NCI-H2227 treated with DMSO at 0.1 percent for 48 hours (cell line): ENCODE results near the gene FARS2.

ENCODE experiments used
- DNase-seq: peaks from one replicate; lab custom pipeline; 2025; lab: John Stamatoyannopoulos, UW

The FARS2 gene

DNA sequence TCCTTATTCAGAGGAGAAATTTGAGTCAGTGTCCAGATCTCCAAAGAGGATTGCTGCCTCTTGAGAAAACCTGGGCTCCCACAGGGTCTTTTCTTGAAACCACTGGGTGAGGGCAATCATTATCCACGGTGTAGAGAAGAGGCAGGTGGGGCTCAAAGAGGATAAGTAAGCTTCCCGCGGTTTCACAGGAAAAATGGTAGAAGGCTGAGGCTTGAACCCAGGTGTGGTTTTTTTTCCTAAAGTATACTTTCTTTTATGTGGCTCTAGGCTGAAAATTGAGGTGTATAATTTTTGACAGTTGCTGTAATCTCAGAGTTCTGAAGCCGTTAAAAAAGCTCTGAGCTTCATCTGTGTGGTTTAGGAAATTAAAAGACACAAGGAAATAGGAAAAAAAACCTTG, 164.5 kb downstream of the FARS2 start:
- DNase-seq, result no peak

DNA sequence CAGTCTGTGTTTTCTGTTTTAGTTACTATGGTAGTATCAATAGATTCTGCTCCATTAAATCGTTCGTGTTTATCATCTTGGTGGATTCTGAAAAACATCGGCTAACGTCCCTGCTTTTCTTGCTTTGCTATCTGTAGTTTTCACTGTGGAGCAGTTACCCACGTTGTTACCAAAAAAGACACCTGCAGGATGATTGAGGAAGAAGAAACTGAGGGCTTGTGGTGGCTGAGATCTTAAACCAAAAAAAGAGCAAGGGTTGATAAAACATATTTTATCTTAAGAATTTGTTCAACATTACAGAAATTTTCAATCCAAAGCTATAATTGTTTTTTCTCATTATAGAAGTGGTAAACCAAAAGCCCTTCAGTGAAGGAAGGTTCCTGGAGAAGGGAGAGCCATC, 166.3 kb downstream of the FARS2 start:
- no peak for DNase-seq

DNA sequence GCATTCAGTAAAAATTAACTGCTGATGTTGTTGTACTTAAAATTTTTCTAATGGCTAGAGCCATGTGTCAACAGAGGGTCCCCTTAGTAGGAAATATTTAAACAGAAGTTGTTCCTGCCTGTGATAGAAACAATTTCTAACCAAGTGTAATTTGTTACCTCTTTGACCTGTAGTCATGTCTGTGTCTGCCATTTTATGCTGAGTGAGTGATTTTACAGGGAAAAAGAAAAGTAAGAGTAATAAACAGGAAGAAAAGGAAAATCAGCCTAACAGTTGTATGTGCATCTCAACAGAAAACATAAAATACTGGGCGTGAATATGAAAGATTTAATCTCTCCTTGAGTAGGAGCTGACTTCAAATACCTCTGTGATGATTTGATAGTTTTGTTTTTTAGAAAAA, 172.0 kb downstream of the FARS2 start:
- DNase-seq, result no peak

DNA sequence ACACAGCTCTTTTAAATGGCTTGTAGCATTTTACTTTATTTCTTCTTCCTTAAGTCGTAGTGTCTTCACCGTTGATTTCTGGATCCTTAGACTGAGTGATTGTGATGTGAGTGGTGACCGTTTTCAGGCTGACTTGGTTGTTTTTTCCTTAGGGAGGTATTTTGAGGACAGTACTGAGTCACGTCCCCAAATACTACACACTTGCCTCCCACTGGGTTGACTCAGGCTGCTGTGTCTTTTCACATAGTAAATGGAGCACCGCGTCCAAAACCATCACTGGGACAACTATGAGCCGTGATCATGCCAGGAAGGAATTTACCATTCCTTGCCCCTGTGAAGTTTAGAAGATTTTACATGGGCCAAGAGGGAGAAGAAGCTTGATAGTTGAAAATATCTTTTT, 174.1 kb downstream of the FARS2 start:
- no peak for DNase-seq

DNA sequence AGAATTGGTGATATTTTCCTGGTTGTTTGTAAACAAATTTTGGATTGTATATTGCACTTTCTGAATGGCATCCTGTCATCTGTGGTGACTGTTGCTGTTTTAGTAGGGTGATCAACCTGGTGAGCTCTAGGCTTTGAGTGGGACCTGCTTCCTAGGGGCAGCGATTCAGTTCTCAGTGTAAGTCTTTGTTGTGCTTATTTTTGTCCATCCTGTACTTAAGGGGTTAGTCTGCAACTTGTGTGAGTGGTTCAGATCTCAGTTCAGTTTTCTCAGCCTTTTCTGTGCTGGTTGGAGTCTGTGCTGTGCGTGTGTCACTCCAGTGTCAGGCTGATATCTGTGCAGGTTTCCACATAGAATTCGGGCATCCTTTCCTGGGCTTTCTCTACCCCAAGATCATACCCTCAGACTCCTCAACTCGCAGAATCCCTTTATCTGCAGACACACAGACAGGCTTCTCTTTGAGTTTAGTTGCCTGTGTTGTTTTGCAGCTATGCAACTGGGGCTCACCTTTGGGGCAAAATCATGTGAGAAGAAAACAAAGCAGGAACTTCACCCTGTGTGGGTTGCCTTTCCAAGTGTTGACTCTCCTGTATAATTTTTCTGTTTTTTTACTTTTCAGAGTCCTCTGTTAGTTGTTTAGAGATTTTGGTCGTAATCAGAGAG, 177.7 kb downstream of the FARS2 start:
- no peak for DNase-seq

DNA sequence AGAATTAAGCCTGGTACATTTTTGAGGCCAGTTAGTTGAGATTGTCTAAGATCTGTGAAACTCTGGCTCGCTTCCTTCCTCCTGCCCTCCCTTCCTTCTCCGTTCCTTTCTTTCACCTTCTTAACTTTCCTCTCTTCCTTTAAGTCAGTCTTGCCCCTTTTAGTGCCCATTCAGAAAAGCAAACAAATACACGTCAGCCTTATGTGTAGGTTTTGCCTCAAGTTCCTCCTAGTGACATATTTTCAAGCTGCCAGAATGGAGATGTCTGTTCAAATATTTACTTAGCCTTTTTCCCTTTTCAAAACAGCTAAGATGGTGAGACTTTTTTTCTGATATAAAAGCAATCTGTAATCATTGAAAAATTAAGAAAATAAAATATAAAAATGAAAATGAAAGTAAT, 178.4 kb downstream of the FARS2 start:
- DNase-seq, result no peak

DNA sequence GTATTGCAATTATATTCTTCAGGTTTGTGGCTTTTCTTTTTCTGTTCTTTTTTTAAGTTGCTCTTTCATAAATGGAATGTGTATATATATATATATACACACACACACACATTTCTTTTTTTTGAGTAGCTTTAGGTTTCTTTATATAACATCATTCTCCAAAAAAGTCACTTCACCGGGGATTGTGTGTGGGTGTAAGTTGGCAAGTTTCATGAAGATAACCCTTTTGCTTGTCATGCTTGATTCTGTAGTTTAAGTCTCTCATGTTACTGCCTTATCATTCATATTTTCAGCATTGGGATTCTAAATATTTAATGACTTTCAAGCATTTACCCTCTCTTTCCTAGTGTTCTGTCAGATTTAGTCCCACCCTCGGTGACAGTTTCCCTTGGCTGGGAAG, 181.0 kb downstream of the FARS2 start:
- DNase-seq, result no peak

DNA sequence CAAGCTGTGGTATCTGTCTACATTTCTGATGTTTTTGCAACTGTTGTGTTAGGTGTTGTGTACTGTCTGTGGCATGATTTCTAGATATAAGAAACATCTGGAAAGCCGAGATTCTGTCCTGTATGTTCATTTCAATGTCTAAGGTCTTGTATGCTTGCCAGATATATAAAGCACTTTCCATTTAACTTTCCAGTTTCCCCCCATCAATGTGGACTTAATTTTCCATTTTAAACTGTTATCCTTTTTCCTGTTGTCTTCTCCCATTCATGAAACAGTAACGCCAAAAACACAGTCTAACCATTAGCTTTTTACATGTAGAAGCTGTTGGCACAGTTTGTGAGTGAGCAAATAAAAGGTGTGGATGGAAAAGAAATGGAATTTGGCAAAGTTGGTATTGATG, 181.6 kb downstream of the FARS2 start:
- no peak for DNase-seq

DNA sequence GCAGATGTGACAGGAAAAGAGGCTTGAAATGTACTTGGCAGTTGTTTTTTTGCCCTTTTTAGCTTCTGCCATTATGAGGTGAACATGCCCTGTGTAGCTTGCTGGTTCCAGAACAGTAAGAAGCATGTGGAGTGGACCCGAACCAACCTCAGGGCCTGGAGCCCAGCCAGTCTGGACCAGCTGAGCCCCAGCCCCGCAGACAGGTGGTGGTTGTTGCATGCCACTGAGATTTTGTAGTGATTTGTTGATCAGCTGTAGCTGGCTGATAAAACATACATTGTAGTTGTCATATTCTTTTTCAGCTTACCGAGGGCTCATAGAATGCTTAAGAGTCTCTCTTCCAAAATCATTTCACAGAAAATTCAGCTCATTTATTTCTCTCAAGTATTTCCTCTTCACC, 182.2 kb downstream of the FARS2 start:
- no peak for DNase-seq

DNA sequence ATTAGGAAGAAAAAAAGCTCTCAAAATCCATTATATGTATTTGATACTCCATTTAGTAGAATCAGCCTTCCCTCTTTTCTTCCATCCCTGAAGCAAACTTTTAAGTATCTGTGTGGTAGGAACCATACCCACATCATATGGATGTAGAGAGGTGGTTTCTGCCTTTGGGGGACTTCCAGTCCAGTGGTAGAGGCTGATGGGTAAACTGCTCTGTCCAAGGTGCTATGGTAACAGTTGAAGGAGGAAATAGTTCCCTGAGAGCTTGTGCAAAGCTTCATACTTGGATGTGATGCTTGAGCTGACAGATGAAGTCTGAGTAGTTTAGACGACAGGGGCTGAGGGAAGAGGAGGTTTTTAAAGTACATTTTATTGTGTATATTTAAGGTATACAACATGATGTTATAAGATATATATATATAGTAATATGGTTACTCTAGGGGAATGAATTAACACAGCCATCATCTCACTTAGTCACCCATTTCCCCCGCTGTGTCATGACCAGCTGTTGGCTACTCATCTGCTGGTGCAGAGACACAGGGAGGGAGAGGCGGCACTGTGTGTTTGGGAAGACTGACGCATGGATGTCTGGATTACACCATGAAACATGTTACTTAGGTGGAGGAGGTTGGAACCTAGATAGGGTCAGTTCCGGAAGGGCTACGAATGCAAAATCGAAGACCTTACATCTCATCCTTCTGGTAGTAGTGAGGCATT, 185.2 kb downstream of the FARS2 start:
- DNase-seq, result no peak

DNA sequence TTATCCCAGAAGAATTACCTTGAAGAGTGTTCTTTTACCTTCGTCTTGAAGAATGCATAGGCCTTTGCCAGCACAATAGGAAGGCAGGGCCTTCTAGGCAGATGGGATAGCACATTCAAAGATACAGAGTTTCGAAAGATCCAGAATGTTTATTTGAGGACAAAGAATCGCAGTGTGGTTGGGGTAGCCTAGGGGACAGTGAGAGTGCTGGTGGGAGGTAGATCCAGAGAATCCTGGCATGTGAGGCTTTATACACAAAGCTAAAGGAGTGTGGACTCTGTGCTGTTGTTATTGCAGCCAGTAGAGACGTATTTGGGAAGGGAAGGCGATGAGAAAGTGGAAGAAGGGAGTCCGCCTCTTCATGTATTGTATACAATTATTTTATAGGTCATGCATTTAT, 186.6 kb downstream of the FARS2 start:
- no peak for DNase-seq

DNA sequence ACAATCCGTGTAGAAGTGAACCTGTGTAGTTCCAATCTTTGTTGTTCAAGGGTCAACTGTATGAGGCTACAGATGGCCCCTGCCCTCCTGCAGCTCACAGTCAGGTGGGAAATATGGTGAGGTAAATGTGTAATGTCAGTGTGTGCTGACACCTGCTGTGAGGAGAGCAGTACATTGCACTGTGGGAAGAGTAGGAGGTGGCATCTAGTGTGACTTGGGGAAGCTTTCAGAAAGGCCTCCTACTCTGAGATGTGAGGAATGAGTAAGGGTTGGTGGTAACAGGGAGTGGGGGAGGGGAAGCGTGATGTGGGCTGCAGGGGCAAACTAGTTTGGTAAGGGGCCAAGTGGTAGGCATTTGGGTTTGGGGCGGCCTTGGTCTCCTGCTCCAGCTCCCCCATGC, 188.8 kb downstream of the FARS2 start:
- DNase-seq, result no peak

DNA sequence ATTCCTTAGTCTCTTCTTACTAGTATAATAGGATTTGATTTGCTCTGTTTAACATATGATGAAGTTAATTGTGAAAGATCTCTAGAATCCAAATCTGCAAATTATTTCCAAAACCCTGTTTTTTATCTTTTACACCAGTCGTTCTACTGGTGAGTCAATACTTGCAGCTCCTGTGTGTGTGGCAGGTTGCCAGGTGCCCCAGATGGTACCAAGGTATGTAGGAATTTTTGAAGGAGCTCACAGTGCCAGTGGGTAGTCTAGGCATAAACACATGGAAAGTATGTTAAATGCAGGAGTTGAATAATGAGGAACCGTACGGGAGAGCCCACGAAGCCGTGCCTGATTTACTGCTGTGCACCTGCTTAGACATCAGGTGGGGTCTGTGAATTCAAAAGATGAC, 192.2 kb downstream of the FARS2 start:
- DNase-seq, result no peak

DNA sequence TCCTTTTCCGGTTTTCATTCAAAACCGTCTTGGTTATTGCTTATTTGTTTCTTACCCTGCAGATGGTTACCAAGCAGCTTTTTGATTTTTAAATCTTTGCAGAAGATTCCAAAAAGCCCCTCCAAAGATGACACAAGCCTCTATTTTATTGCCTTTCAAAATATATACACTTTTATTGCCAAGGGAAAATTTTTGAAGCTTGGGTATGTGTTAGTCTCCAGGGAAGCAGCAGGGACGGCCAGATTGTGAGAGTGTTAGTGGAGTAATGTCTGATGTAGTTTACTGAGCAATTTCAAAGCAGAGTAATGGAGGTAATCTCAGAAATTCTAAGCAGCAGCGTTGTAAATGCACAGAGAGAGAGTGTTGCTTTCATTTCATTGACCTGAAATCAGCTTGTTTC, 193.8 kb downstream of the FARS2 start:
- no peak for DNase-seq

DNA sequence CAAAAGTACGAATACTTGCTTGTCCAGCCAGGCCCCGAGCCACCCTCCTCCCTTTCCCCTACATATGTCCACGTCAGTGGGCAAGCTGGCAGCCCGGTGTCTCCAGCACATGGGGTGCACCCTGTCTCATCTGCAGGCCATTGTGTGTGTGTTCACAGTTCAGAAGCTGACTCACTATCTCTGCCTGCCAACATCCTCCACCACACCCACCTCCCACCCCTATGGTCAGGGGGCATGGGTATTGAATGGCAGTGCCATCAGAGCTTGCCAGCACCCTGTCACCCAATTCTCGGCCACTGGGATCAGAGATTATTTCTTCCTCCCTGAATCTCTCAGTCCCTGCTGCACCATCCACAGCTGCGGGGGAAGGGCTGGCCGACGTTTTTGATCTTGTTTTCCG, 195.7 kb downstream of the FARS2 start:
- no peak for DNase-seq

DNA sequence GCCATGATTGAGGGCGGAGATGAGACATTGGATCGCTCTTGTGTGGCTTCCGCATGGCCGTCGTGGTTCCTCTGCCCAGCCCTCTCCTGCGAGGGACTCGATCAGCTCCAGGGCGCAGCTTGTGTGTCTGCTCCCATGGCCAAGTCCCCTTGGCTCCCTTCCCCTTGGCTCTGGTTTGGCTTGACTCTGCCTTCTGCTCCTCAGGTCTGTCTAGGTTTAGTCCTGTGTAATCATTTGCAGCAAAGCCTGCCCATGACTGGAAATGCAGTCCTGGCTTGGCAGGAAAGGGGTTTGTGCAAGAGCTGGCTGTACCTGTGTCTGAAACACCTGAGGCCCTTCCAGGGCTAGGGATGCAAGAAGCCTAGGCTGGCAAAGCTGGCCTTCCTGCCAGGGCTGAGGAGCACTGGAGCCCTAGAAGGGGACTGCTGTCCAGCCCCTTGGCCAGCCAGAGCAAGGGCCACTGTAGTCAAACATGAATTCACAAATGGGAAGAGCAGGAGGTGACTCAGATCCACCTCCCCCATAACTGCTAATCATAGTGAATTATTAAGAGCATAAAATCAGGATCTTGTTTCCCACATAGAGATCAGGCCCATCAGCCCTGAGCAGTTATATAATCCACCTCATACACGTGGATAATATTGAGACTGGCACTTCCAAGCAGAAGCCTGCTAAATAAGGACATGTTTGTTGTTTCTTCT, 196.8 kb downstream of the FARS2 start:
- peak; percentile 4 for DNase-seq

DNA sequence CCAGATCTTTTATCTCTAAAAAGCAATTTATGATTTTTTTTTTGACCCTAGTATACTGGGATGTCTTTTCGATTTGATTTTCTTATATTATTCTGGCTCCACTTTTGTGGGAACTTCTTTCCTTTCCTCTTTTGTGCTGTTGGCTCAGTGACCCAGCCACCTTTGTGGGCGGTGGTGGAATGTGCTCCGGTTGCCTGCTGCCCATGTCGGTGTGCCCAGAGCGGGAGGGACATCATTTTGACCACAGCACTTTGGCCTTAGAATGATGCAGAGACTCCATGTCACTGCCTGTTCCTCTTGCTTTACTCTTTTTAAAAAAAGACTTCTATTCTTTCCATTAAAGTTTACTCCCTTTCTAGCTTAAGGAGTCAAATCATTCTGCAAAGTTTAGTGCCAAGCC, 198.0 kb downstream of the FARS2 start:
- DNase-seq, result no peak

DNA sequence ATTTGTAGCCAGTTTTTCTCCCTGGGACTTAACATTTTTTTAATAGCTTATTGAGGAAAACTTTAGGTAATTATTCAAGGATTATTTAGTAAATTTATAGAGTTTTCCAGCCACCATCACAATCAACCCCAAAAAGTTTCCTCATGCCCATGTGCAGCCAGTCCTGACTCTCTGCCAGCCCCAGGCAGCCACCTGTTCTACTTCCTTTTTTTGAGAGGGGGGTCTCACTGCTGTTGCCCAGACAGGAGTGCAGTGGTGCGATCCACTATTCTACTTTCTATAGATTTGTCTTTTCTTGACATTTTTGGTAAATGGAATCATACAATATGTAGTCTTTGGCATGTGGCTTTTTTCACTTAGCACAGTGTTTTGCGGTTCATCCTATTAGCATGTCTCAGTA, 200.1 kb downstream of the FARS2 start:
- no peak for DNase-seq

DNA sequence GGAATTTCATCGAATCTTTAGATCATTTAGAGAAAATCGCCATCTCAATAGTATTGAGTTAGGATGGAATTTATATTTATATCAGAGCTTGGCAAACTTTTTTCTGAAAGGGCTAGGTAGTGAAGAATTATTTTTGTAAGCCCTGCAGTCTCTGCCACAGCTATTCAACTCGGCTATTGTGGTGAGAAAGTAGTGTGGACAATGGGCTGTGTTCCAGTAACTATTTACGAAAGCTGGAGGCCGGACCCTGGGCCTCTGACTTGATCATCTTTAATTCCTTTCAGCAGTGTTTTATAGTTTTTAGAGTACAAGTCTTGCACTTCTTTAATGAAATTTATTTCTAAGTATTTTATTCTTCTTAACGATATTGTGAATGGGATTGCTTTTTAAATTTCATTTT, 201.5 kb downstream of the FARS2 start:
- DNase-seq, result no peak

DNA sequence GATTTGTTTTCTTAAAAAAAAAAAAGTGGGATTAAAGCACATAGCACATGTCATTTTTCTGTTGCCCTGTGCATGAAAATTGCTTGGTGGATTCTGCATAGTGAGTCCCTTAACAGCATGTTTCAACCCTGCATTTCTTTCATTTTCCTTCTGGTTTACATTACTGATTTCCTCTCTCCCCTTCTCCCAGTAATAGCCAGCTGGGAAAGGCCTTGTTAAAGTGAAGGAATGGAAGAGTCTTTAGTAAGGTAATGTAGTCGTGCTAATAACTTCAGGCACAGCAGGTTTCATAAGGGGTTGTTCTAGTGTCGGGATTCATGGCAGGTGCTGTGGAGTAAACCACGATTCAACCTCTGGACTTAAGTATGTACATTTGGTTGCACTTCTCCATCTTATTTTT, 202.4 kb downstream of the FARS2 start:
- DNase-seq, result no peak

DNA sequence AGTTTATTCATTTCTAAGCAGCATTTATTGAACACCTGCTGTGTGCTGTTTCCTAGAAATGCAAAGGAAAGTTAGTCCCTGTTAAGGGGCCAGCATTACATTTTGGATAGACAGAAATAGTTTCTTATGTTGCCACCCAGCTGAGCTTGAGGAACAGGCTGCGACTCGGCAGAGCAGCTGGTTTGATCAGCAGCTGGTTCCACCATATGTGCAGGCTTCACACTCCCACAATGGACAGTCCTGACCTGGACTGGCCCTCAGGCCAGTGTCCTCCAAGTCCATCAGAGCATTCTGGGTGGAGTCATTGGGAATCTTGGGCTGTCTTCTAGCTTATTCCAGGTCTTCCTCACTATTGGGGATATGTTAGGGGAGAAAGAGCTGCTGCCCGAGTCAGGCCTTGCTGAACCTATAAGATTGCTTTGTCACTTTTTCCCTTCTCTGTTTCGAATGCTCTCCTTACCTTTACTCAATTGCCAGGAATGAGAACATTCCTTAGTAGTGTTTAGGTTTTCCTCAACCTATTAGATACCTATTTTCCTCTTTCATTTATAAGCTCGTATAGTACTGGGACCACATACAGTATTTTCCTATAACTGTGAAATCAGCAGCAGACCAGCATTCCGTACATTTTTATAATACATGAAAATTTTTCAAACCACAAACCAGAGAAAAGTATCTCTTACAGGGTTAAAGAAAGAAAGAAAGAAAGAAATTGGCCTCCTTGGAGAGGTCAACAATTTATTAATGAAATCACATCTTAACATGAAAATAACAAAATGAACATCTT, 203.0 kb downstream of the FARS2 start:
- DNase-seq, result no peak

DNA sequence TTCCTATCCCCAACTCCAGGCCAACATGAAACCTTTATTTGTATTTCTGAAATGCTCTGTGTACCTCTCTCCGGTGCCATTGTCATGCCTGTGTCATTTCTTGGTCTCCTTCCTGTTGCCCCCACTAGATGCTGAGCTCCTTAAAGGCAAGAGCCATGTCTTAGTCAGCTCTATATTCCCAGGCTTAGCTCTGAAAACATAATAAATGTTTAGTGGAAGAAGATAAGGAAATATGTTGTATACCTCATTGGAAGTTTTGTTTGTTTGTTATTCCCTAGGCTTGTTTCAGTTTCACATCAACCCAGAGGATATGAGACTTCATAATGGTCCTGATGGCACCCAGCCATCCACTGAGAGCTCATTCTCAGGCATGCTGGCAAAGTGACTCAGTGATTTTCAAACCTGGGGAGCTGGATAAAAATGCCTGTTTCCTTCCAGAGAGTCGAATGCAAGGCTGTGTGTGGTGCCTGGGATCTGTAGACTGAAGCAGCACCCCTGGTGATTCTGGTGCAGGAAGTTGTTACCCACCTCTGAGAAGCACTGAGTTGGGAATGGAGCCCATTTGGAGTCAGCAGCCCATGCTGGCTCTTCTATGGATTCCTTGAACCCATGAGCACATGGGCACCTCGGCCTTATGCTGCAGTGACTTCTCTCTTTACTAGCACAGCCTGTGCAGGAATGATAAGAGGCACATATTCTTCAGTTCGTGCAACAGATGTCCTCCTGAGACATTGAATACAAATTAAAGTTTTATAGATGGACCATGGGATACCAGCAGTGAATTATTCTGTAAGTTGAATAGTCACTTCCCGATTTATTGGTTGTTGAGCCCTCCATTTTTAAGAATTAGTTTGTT, 205.2 kb downstream of the FARS2 start:
- DNase-seq, result no peak
